GM21737 (cell line): ENCODE measurements around the gene ADAMTS9.

Experiments
- ATAC-seq: cut with Tn5 transposase; IDR thresholded peaks from one replicate; pipeline ENCODE4 v1.9.1; 2021; ENCODE audit warnings: mild to moderate bottlenecking, moderate library complexity; ENCODE audit not compliant: unreplicated experiment

Gene ADAMTS9

DNA sequence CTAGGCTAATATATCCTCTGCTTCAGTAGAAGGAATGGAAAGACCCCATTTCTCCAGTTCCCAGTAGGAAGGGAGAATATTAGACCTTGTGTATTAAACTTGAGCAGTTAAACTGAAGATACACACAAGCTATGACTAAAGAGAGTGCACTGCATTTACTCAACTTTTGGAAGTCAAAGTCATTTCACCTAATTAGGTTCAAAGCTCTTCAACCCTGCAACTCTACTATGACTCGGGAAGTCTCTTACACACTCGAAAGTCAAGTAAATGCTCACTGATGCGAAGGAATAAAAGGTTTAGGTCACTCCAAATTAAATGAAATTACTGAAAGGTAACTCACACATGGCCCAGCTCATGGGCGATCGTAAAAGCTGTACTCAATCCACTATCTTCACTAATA, 33.8 kb downstream of the ADAMTS9 start:
- no peak for ATAC-seq

DNA sequence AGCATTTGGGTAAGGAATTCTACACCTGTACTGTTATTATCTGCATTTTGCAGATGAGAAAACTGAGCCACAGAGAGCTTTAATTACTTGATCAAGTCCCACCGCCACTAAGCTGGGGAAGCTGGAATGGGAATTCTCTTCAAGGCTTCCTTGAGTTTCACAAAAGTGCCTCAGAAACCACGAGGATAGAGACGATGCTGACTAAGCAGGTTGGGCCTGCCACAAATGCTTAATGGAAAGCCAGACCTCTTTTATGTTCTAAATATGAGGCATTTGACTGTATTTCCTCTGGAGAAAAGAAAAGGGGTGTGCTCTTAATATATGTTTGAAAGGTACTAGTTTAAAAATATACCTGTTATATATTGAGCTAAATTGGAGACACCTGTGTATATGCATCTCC, 34.7 kb downstream of the ADAMTS9 start:
- no peak for ATAC-seq

- no peak for ATAC-seq
Observed at GRCh38 chr3:64651741-64652241, 36.0 kb downstream of the ADAMTS9 start.

DNA sequence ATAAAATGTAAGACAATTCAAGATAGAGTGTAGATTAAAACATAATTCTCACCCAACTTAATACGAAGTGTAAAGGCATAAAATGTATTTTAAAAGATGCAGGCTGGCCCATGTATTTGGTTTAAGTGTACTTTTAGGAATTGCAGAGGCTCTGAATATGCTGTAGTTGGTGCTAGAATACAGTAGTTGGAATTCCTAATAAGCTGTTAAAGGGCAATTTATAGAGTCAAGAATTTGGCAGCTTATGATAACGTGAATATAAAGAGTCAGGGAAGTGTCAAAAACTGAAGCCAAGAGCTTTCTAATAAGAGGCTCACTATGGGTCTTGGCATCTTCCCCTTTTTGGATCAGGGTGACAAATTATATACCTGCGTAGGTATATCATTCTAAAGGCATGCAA, 36.5 kb downstream of the ADAMTS9 start:
- ATAC-seq: no peak

- no peak for ATAC-seq
Observed at GRCh38 chr3:64650715-64651114, 37.1 kb downstream of the ADAMTS9 start.

DNA sequence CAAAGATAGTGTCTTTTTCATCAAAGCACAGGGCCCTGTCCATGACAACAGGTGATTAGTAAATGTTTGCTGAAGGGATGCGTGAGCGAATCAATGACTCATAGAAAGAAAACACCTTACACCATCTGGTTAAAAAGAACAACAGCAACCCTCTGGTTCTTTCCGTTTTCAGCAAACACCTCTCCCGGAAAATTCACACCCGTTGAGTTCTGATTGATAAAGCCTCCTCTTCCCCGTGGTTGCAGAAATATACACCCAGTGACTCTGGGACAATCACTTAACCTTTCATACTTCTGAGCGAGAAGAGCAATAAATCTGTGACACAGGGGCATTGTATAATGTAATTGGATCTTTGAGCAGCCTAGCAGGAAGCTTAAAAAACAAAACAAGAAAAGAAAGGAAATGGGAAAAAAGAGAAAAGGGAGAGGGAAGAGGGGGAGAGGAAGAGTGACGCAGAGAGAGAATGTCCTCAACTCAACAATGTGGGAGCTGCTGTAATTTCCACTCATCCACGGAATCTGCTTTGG, 37.6 kb downstream of the ADAMTS9 start:
- ATAC-seq: no peak

- no peak for ATAC-seq
Observed at GRCh38 chr3:64648927-64649906, 38.6 kb downstream of the ADAMTS9 start.

DNA sequence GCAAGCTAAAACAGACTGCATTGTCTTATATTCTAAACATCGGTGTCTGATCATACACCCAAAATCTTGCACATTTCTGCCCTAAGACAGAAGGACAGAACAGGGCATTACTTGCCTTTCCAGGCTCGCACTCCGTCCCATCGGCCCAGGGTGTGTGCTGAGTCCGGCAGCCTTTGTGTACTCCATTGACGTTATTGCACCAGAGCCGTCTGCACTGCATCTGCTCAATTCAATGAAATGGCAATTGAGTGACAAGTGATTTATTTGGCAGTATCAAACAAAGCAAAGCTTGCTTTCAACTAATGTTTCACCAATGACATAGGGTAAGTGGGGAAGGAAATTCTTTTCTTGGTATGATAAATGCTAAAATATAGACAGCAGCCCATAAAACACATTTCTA, 40.0 kb downstream of the ADAMTS9 start:
- ATAC-seq: no peak

GRCh38 chr3:64645243-64645642, 42.6 kb downstream of the ADAMTS9 start:
- ATAC-seq: no peak

- ATAC-seq: no peak
Observed at GRCh38 chr3:64644483-64644882, 43.3 kb downstream of the ADAMTS9 start.

DNA sequence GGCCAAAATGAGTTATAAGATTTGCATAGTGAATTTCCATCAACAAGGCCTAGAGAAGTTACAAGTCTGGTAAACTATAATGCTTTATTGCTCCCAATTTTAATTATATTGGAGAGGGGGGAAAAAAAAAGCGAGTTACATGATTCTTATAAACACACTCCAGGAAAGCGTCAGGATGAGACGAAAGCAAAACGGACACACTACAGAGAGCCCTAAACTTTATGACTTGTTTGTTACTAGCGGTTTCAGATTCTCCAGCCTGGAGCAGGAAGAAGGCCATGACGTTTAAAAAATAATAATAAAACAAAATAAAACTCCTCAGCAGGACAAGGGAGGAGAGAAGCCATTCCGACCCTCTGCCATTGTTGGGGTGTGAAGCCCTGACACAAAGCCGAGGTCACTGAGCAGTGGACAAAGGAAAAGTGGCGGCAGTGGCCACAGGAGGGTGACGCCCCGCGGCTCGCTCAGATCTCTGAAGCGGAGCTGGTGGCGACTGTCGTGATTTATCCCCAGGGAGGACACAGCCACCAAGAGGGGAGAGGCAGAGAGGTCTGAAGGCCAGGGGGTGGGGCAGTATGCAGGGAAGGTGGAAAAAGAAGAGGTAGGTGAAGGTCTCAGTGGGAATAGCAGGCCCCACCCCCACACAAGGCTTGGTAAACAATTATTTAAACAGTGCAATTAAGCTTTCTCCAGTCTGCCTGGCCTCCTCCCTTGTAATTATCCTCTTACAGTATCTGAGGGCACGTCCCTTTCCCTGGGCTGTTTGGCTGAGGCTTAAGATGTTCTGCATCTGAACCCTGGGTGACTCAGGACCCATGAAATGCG, 45.3 kb downstream of the ADAMTS9 start:
- no peak for ATAC-seq

DNA sequence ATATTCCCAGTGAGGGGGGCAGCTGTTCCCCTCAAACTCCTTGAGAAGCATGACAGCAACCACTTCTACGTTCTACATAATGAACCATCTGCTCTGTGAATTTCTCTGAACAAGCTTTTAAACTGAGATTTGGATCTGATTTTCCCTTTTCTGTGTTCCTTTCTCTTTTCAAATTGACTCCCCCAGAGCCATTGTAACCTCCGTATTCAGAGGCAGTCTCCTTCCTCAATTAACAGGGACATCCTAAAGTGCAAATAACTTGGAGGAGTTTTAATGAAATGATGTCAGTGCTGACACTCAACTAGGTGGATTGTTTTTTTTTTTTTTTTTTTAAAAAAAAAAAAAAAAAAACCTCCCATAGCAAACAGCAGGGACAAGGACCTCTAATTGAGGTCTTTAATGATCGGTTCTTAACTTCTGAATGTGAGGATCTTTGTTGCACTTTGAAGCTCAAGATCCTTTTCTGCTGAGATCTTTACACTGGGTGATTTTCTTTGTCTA, 48.8 kb downstream of the ADAMTS9 start:
- no peak for ATAC-seq

- no peak for ATAC-seq
Observed at GRCh38 chr3:64638511-64638910, 49.3 kb downstream of the ADAMTS9 start.

DNA sequence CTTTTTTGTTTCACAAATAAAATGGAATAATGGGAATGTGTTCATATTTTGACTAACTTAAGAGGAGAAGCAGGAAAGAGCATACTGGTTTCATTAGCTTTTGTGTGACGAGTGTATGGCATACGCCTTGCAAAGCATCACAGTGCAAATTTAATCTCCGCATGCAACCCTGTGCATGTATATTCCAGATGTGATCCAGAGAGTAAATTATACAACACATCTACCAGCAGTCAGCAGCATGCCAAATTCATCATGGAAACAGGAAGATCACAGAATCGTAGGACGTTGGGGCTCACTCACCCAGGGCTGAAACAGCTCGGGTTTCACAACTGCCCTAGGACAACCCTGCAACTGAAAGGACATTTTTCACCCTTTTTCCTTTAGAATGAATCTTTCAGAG, 53.4 kb downstream of the ADAMTS9 start:
- no peak for ATAC-seq

- ATAC-seq: no peak
Observed at GRCh38 chr3:64631951-64632350, 55.8 kb downstream of the ADAMTS9 start.

DNA sequence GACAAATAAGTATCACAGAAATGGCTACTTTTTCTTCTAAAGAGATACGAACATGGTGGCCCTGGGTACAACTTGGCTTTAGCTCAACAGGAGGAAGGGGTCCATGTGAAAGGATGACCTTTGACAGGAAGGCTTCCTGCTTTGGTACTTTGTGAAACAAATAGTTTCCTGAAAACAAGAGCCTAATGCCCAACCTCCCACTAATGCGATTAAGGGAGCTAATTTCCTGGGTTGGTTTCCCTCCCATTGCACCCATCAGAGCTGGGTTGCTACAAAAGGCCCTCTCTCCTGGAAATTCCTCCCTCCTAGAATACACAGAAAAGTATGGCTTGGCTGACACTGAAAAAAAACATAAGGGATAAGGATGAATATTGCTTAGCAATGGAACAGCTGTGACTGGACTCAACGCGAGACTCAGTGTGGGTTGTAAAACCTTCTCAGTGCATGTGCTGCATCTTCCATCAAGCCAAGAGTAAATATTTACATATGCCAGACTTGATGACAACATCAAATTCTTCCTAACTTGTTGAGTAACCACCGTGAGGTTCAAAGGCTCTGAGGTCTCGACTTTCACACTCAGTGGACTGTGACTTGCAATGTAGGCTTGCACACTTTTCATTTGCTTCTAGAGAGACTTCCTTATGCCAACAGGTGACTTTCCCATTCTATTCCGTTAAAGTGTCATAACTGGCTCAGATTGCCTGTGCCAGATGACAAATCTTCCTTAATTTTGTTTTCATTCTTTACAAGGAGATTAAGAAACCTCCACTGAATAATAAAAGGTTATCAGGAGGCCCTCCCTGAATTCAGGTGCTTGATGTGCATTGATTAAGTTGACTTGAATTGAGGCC, 60.1 kb downstream of the ADAMTS9 start:
- ATAC-seq: no peak

GRCh38 chr3:64627042-64627441, 60.8 kb downstream of the ADAMTS9 start:
- ATAC-seq: no peak

DNA sequence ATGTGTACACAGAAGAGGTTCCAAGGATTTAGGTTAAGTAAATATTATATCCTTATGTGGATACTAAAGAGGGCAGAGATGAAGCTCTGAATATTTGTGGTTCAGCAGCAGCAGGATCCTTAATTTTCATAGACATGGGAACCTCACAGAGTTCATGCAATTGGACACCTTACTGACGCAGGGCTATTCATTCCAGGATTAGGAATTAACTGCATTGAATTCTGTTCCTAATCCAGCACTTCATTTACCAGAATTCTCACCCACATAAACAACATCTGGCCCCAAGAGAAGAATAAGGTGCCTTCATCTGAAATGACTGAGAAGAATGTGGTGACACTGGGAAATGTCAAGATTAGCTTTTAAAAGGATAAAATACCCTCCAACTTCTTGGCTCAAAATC, 62.4 kb downstream of the ADAMTS9 start:
- ATAC-seq: no peak

GRCh38 chr3:64623125-64623524, 64.7 kb downstream of the ADAMTS9 start:
- no peak for ATAC-seq

DNA sequence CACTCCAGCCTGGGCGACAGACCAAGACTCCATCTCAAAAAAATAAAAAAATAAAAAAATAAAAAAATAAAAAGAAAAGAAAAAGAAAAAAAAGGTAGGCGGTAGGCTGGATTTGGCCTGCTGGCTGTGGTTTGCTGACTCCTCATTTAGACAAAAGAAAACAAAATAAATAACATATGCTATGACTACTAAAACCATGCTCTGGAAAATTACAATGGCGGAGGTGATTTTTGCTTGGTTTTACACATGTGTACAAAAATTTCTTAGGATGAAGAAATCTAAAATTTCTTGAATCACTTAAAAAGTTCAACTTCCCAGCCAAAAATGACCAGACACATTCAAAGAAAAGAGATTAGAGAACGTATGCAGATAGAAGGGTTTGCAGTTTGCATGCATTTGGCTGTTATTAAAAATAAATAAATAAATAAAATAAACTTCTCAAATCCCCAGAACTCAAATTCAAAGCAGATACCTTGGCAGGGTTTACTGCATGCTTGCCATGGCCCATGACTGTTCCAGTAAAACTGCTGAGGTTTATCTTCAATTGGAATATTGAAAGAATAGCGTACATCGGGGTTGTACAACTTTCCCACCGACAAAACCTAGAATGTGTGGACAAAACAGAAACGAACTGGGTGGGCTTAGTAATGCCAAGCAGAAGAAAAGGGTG, 65.9 kb downstream of the ADAMTS9 start:
- ATAC-seq: no peak
